AG08395 (cell line): ENCODE data around the gene IQCH.
A peak's percentile ranks its signal among the peaks of the same experiment; 100 is the strongest.
"Not testable (repeated sequence)": the region's sequence is repeated elsewhere in the genome, so short reads cannot be mapped to it uniquely, and the experiment has no call there.

Experiments used
- DNase-seq: peaks from one replicate; pipeline ENCODE4 v3.0.0; 2012; ENCODE audit warnings: mixed read lengths, low spot score

The IQCH gene

GRCh38 chr15:67448372-67448771 lies 193.8 kb downstream of the IQCH start:
- not testable (repeated sequence) for DNase-seq

- not testable (repeated sequence) for DNase-seq
Measured at GRCh38 chr15:67453703-67454102, 199.1 kb downstream of the IQCH start.

- DNase-seq, result peak; percentile 85
Measured at GRCh38 chr15:67456677-67457529, 202.3 kb downstream of the IQCH start.

GRCh38 chr15:67458331-67459029 lies 203.9 kb downstream of the IQCH start:
- no peak for DNase-seq

GRCh38 chr15:67460521-67460920 lies 205.9 kb downstream of the IQCH start:
- DNase-seq, result no peak

GRCh38 chr15:67461735-67462134 lies 207.1 kb downstream of the IQCH start:
- no peak for DNase-seq

- no peak for DNase-seq
Measured at GRCh38 chr15:67462875-67463274, 208.3 kb downstream of the IQCH start.

- no peak for DNase-seq
Measured at GRCh38 chr15:67463488-67463887, 208.9 kb downstream of the IQCH start.

- no peak for DNase-seq
Measured at GRCh38 chr15:67465196-67465952, 210.8 kb downstream of the IQCH start.

GRCh38 chr15:67468416-67468815 lies 213.8 kb downstream of the IQCH start:
- DNase-seq, result no peak

GRCh38 chr15:67469680-67470079 lies 215.1 kb downstream of the IQCH start:
- DNase-seq, result no peak

- DNase-seq, result peak; percentile 18
Measured at GRCh38 chr15:67472957-67473356, 218.4 kb downstream of the IQCH start.

- no peak for DNase-seq
Measured at GRCh38 chr15:67474405-67475110, 220.0 kb downstream of the IQCH start.

- peak; percentile 31 for DNase-seq
Measured at GRCh38 chr15:67479781-67480505, 225.4 kb downstream of the IQCH start.

GRCh38 chr15:67480741-67481140 lies 226.2 kb downstream of the IQCH start:
- no peak for DNase-seq

- no peak for DNase-seq
Measured at GRCh38 chr15:67481680-67482079, 227.1 kb downstream of the IQCH start.

GRCh38 chr15:67495585-67495984 lies 241.0 kb downstream of the IQCH start:
- no peak for DNase-seq

GRCh38 chr15:67501177-67501835 lies 246.7 kb downstream of the IQCH start:
- DNase-seq, result peak; percentile 47

- DNase-seq, result no peak
Measured at GRCh38 chr15:67501836-67502461, 247.4 kb downstream of the IQCH start.

- DNase-seq, result no peak
Measured at GRCh38 chr15:67504056-67504455, 249.5 kb downstream of the IQCH start.
